ENCODE measurements around the gene ADRM1. TPM values are rescaled to one million over a fixed set of nuclear protein-coding genes. Genes with fewer than 3 reads are reported as not detected.

Gene ADRM1
- total and polyA plus RNA-seq, 2 experiments from 2014 or later, result 206 to 243 TPM

- no peak overlapping the region for H3K4me2 ChIP-seq
- Mint-ChIP-seq H3K9me3 (peaks cover 13% of the 10 kb centered on the region; the same call in 2 of the 3 replicates), H3K4me1 (peaks cover 3% of the 10 kb centered on the region; the same call in 1 of the 3 replicates), H3K4me3 (no peak overlapping the region), H3K27ac (no peak overlapping the region), H3K27me3 (ENCODE audit: insufficient read depth, low read depth, poor library complexity) (peaks cover 2% of the 10 kb centered on the region), H3K36me3 (ENCODE audit: low read depth) (peaks cover 50% of the 10 kb centered on the region)
- peaks cover 16% of the 10 kb centered on the region for H3K36me3 ChIP-seq (ENCODE audit: insufficient read depth)
- H3K4me3 ChIP-seq, result no peak overlapping the region
- no peak for TF ChIP-seq CREB1 (CRISPR knock-in tag; IDR thresholded peaks at IDR 0.05; ENCODE audit: low read depth)
- no peak for TF ChIP-seq REST (IDR thresholded peaks at IDR 0.05; ENCODE audit: unreplicated experiment)
- no peak for TF ChIP-seq EZH2 (IDR thresholded peaks at IDR 0.05; ENCODE audit: low read depth, unreplicated experiment)
- TF ChIP-seq ETS1 (IDR thresholded peaks at IDR 0.05), result no peak
- TF ChIP-seq NANOG (IDR thresholded peaks at IDR 0.05; ENCODE audit: borderline replicate concordance), result no peak
- TF ChIP-seq CTCF (conservative IDR thresholded peaks at IDR 0.05; ENCODE audit: low read depth in 2 of 2), result no peak
- TF ChIP-seq EZH2phosphoT487 (IDR thresholded peaks at IDR 0.05; ENCODE audit: unreplicated experiment), result no peak
- no peak for TF ChIP-seq ZNF331 (CRISPR knock-in tag; IDR thresholded peaks at IDR 0.05; ENCODE audit: low read depth)
- no peak for TF ChIP-seq JUNB (IDR thresholded peaks at IDR 0.05; ENCODE audit: unreplicated experiment)
- TF ChIP-seq ZNF114 (CRISPR knock-in tag; IDR thresholded peaks at IDR 0.05), result no peak
- no peak overlapping the region for H2AFZ ChIP-seq
- ATAC-seq, result no peak
- DNase-seq (ENCODE audit: low spot score), result no peak
- H3K27ac ChIP-seq (ENCODE audit: low read depth), result no peak overlapping the region
- no peaks in the 10 kb centered on the region for H3K79me2 ChIP-seq (replicated peaks; ENCODE audit: insufficient read depth)
- H4K20me1 ChIP-seq (replicated peaks; ENCODE audit: insufficient read depth), result no peaks in the 10 kb centered on the region; the same call in 1 of the 2 replicates
- H3K9me2 ChIP-seq (ENCODE audit: insufficient read depth), result no peaks in the 10 kb centered on the region
- H3K4me1 ChIP-seq (ENCODE audit: insufficient read depth), result no peaks in the 10 kb centered on the region
- H3K27me3 ChIP-seq (ENCODE audit: insufficient read depth), result no peaks in the 10 kb centered on the region
- no peaks in the 10 kb centered on the region for H3F3A ChIP-seq (replicated peaks; ENCODE audit: low read depth)
These were observed 35.3 kb upstream of the ADRM1 start for GRCh38 chr20:62267543-62267942.

Measured in GM23338 (cell line).